Measurements from ENCODE around the gene BCL10. TPM values are rescaled to one million over a fixed set of nuclear protein-coding genes. Genes with fewer than 3 reads are reported as not detected.

BCL10 gene
- total RNA-seq, 1 experiment from 2014 or later = 24.2 TPM

DNA sequence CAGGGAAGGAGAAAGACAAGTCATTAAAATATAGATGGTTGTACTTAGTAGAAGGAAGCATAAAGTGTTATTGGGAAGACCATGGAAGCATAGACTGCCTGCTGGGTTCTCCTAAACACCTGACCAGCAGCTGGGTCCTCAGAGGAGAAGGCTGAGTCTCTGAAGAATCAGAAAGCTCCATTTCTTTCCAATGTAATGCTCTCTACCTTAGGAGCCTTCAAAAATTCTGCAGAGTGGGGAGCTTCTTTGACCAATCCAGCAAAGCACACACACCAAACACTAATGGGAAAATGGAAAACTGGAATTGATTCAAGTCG, 21.1 kb upstream of the BCL10 start (continued):
- TF ChIP-seq AFF4 (CRISPR knock-in tag; IDR thresholded peaks at IDR 0.05; ENCODE audit: borderline replicate concordance) (no peak), ZNF281 (CRISPR knock-in tag; IDR thresholded peaks at IDR 0.05) (no peak)

DNA sequence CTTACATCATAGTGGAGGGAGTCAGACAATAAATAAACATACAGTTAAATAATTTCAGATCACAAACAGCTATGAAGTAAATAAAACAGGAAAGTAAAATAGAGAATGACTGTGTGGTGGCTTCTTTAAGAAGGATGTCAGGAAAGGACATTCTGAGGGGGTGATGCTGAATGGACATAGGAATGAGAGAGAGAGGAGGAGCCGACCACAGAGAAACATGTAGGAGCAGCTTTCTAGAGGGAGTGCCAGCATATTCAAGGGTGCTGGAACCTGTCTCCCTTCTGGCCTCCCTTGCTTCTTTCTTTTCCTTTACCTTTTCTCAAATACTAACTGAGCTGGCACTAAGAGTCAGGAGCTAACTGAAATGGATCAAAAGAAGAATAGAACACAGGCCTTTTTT, 20.5 kb upstream of the BCL10 start:
- Mint-ChIP-seq H3K36me3 (no peaks in the 10 kb centered on the region), H3K9me3 (no peaks in the 10 kb centered on the region), H3K4me3 (no peak overlapping the region), H3K27me3 (ENCODE audit: low read depth) (no peaks in the 10 kb centered on the region; the same call in 1 of the 2 replicates), H3K4me1 (peaks cover 9% of the 10 kb centered on the region), H3K27ac (no peak overlapping the region)
- no peak for DNase-seq (ENCODE audit: low spot score)
- POLR2A ChIA-PET = no interaction called here
- no peak for ATAC-seq
- CTCF ChIA-PET = interaction anchor here (1.3 to 1.4 kb wide), 2 partner anchors 11 to 37 kb away, joined by 5 to 6 read pairs; partner anchors contain the start of gene C1orf52
- TF ChIP-seq NFYB (CRISPR knock-in tag; conservative IDR thresholded peaks at IDR 0.05; ENCODE audit: low read depth) = no peak
- TF ChIP-seq NR2C2 (CRISPR knock-in tag; IDR thresholded peaks at IDR 0.05) = no peak
- no peak for TF ChIP-seq FOXP1 (CRISPR knock-in tag; IDR thresholded peaks at IDR 0.05; ENCODE audit: borderline replicate concordance)
- no peak for TF ChIP-seq KAT7 (CRISPR knock-in tag; IDR thresholded peaks at IDR 0.05; ENCODE audit: borderline replicate concordance)
- TF ChIP-seq AFF4 (CRISPR knock-in tag; IDR thresholded peaks at IDR 0.05; ENCODE audit: borderline replicate concordance) = no peak
- TF ChIP-seq ZNF532 (CRISPR knock-in tag; IDR thresholded peaks at IDR 0.05; ENCODE audit: borderline replicate concordance) = no peak
- TF ChIP-seq CREM (CRISPR knock-in tag; IDR thresholded peaks at IDR 0.05) = no peak
- no peak for TF ChIP-seq ZNF263 (CRISPR knock-in tag; IDR thresholded peaks at IDR 0.05; ENCODE audit: low read depth)
- TF ChIP-seq NR3C1 (CRISPR knock-in tag; conservative IDR thresholded peaks at IDR 0.05; ENCODE audit: low read depth) = no peak
- no peak for TF ChIP-seq USF1 (CRISPR knock-in tag; IDR thresholded peaks at IDR 0.05)
- TF ChIP-seq PRRX2 (CRISPR knock-in tag; IDR thresholded peaks at IDR 0.05) = no peak
- no peak for TF ChIP-seq PRDM15 (CRISPR knock-in tag; IDR thresholded peaks at IDR 0.05)
- TF ChIP-seq, protein P1, sequence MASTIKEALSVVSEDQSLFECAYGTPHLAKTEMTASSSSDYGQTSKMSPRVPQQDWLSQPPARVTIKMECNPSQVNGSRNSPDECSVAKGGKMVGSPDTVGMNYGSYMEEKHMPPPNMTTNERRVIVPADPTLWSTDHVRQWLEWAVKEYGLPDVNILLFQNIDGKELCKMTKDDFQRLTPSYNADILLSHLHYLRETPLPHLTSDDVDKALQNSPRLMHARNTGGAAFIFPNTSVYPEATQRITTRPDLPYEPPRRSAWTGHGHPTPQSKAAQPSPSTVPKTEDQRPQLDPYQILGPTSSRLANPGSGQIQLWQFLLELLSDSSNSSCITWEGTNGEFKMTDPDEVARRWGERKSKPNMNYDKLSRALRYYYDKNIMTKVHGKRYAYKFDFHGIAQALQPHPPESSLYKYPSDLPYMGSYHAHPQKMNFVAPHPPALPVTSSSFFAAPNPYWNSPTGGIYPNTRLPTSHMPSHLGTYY (CRISPR knock-in tag; IDR thresholded peaks at IDR 0.05) = no peak

Data from WTC11 (cell line).